PC-3 (cell line): ENCODE measurements around the gene TMPO.

ENCODE experiments used
- CTCF ChIP-seq: fragments of 300-600 bp; sonication (generic); conservative IDR thresholded peaks from 2 replicates; pipeline ENCODE4 v1.5.1; 2017; ENCODE audit warnings: antibody characterized with exemption, low read depth, mild to moderate bottlenecking, low read length
- EZH2 ChIP-seq: fragments of 300-600 bp; sonication (generic); IDR thresholded peaks from one replicate; pipeline ENCODE4 v1.6.1; 2017; ENCODE audit warnings: antibody characterized with exemption, mild to moderate bottlenecking, low read length; ENCODE audit not compliant: unreplicated experiment

DNA sequence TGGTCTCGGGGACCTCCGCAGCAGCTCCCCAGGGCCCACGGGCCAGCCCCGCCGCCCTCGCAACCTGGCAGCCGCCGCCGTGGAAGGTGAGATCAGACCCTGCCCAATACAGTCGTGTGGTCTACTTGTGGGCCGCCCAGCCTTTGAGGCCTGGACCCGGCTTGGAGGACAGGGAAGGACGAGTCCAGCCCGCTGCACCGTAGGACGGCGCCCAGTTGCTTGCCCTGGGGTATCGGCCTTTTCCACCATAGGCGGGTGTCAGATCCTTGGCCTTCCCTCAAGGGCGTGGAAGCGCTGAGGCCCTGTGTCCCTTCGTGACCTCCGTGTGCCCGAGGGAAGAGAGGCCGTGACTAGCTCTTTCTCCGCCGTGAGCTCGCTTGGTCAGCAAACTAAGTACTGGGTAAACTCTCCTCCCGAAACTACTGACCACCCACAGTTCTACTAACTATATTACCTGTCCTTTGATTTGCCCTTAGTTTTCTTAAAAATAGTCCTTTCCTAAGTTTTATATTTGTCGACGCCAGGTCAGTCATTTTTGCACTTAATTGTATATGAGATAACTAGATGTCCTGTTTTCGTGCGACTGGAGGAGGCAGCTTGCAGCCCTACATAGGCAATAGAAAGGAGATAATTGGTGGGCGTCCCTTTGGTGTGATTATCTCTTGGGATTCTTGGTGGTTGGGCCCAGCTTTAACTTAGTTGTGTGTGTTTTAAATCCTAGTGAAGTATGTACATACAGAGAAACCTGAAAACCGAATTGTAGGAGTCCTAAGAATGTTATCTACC lies 78.9 kb downstream of the TMPO start:
- TF ChIP-seq CTCF (no peak), EZH2 (no peak)
